ENCODE data around the gene METTL26. TPM values are rescaled to one million over a fixed set of nuclear protein-coding genes. Genes with fewer than 3 reads are reported as not detected.

METTL26 gene
- total and polyA plus RNA-seq, 2 experiments from 2014 or later, result 155 to 218 TPM

DNA sequence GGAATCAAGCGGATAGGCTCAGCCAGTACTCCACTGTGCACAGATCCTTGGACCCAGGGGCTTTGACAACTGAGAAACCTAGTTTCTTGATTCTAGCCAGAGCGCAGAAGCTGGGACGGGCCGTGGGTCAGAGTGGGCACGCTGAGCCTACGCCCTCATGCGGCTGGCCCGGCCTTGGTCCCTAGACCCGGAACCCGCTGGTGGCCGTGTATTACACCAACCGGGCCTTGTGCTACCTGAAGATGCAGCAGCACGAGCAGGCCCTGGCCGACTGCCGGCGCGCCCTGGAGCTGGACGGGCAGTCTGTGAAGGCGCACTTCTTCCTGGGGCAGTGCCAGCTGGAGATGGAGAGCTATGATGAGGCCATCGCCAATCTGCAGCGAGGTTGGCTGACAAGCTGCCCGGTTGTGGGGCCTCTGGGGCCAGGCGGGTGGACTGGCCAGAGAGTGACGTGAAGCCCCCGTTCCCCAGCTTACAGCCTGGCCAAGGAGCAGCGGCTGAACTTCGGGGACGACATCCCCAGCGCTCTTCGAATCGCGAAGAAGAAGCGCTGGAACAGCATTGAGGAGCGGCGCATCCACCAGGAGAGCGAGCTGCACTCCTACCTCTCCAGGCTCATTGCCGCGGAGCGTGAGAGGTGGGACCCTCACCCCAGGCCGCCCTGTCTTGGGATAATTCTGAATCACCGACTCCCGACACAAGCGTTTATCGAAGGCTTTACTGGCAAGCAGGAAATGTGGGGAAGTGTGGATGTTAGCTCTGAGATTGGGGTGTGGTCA is 45.1 kb upstream of the METTL26 start:
- H3K27ac ChIP-seq, result peak overlapping the region; percentile 63
- peak; percentile 88 for DNase-seq
- no peaks in the 10 kb centered on the region for H3K9me3 ChIP-seq (ENCODE audit: low read depth)
- no peaks in the 10 kb centered on the region for H3K9me2 ChIP-seq (ENCODE audit: insufficient read depth)
- peak overlapping the region; percentile 85 for H3K9ac ChIP-seq
- in situ Hi-C loops (cut with MboI), result no loop called here
- H3F3A ChIP-seq (ENCODE audit: insufficient read depth), result peaks cover 15% of the 10 kb centered on the region; the same call in 1 of the 2 replicates
- peak overlapping the region; percentile 94 for H3K4me2 ChIP-seq (ENCODE audit: unreplicated experiment)
- H2AFZ ChIP-seq, result no peak overlapping the region
- peaks cover 15% of the 10 kb centered on the region for H3K4me1 ChIP-seq (ENCODE audit: insufficient read depth)
- peaks cover 11% of the 10 kb centered on the region; the same call in 1 of the 2 replicates for H3K36me3 ChIP-seq (ENCODE audit: low read depth)
- peak overlapping the region; percentile 77 for H3K4me3 ChIP-seq
- H3K27me3 ChIP-seq (replicated peaks; ENCODE audit: insufficient read depth), result no peaks in the 10 kb centered on the region
- WGBS, 2 experiments (ENCODE audit: low coverage in 1 of 2, low lambda C conversion rate in 2 of 2, missing lambda C conversion rate in 2 of 2), result 42 to 44% methylated on average over 43 to 44 of the region's 44 CpGs
- peaks cover 40% of the 10 kb centered on the region for H3K79me2 ChIP-seq (ENCODE audit: insufficient read depth)
- H4K20me1 ChIP-seq (ENCODE audit: insufficient read depth), result no peaks in the 10 kb centered on the region
- no peak for TF ChIP-seq EZH2phosphoT487 (IDR thresholded peaks at IDR 0.05; ENCODE audit: insufficient read depth, low read depth)
- TF ChIP-seq EZH2 (IDR thresholded peaks at IDR 0.05; ENCODE audit: insufficient read depth, poor library complexity, severe bottlenecking), result no peak

DNA sequence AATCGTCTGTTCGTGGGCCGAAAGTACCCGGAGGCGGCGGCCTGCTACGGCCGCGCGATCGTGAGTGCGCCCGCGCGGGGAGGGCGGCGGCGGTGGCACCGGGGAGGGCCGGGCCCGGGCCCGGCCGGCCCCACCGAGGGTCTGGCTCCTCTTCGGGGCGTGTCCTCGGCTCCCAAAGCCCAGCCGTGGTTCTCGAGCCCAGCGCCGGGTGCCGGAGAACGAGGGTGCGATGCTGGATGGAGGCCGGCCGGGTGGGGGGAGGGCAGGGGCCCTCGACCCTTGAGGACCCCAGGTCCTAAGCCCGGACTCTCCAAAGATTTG is 44.5 kb upstream of the METTL26 start:
- DNase-seq, result no peak
- H3K4me1 ChIP-seq (ENCODE audit: insufficient read depth), result peaks cover 15% of the 10 kb centered on the region
- H2AFZ ChIP-seq, result 0 out of 2 replicates have a peak overlapping the region, but pooled peaks have one; percentile 62
- H3K9ac ChIP-seq, result peak overlapping the region; percentile 85
- 0 to 1% methylated on average over 29 to 32 of the region's 38 CpGs for WGBS, 2 experiments (ENCODE audit: low coverage in 1 of 2, low lambda C conversion rate in 2 of 2, missing lambda C conversion rate in 2 of 2)
- H3K9me3 ChIP-seq (ENCODE audit: low read depth), result no peaks in the 10 kb centered on the region
- peaks cover 34% of the 10 kb centered on the region for H3K79me2 ChIP-seq (ENCODE audit: insufficient read depth)
- no peak for TF ChIP-seq EZH2phosphoT487 (IDR thresholded peaks at IDR 0.05; ENCODE audit: insufficient read depth, low read depth)
- TF ChIP-seq EZH2 (IDR thresholded peaks at IDR 0.05; ENCODE audit: insufficient read depth, poor library complexity, severe bottlenecking), result no peak
- H4K20me1 ChIP-seq (ENCODE audit: insufficient read depth), result no peaks in the 10 kb centered on the region
- H3K27me3 ChIP-seq (replicated peaks; ENCODE audit: insufficient read depth), result no peaks in the 10 kb centered on the region
- H3K36me3 ChIP-seq (ENCODE audit: low read depth), result peaks cover 11% of the 10 kb centered on the region; the same call in 1 of the 2 replicates
- in situ Hi-C loops (cut with MboI), result no loop called here
- no peaks in the 10 kb centered on the region for H3K9me2 ChIP-seq (ENCODE audit: insufficient read depth)
- peak overlapping the region; percentile 94 for H3K4me2 ChIP-seq (ENCODE audit: unreplicated experiment)
- peaks cover 15% of the 10 kb centered on the region; the same call in 1 of the 2 replicates for H3F3A ChIP-seq (ENCODE audit: insufficient read depth)
- peak overlapping the region; percentile 63 for H3K27ac ChIP-seq
- peak overlapping the region; percentile 77 for H3K4me3 ChIP-seq

DNA sequence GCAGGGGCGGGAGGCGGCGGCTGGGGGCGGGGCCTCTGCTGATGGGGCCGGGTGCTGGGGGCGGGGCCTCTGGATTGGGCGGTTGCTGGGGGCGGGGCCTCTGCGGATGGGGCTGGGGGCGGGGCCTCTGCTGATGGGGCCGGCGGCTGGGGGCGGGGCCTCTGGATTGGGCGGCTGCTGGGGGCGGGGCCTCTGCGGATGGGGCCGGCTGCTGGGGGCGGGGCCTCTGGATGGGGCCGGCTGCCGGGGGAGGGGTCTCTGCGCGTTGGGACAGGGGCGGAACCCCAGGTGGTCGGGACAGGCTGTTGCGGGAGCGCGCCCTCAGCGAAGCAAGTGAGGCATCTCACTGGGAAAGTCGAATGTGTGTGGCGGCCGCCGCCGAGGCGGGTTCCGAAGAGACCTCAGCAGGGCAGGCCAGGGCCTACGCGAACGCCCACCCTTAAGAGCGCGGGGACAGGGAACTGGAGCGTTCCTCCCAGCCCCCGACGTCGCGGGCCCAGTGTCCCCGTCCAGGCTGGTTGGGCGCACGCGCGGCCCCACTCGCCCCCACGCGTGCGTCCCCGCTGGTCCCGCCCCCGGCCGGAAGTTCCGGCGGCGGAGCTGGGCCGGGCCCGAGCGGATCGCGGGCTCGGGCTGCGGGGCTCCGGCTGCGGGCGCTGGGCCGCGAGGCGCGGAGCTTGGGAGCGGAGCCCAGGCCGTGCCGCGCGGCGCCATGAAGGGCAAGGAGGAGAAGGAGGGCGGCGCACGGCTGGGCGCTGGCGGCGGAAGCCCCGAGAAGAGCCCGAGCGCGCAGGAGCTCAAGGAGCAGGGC is 43.9 kb upstream of the METTL26 start, which contains the start of gene STUB1:
Gene STUB1, plus strand, starts transcription at position 597 of the 811 bp plus-strand sequence. Its CDS starts 116 bp downstream, at position 713.
- peaks cover 15% of the 10 kb centered on the region for H3K4me1 ChIP-seq (ENCODE audit: insufficient read depth)
- peaks cover 11% of the 10 kb centered on the region; the same call in 1 of the 2 replicates for H3K36me3 ChIP-seq (ENCODE audit: low read depth)
- DNase-seq, result peak; percentile 93
- 2 to 3% methylated on average over 36 to 59 of the region's 91 CpGs for WGBS, 2 experiments (ENCODE audit: low coverage in 1 of 2, low lambda C conversion rate in 2 of 2, missing lambda C conversion rate in 2 of 2)
- peak within 1 kb of the TSS; percentile 85 for H3K9ac ChIP-seq
- H3K4me3 ChIP-seq, result peak within 1 kb of the TSS; percentile 77
- TF ChIP-seq EZH2phosphoT487 (IDR thresholded peaks at IDR 0.05; ENCODE audit: insufficient read depth, low read depth), result no peak
- no peak for TF ChIP-seq EZH2 (IDR thresholded peaks at IDR 0.05; ENCODE audit: insufficient read depth, poor library complexity, severe bottlenecking)
- peaks cover 32% of the 10 kb centered on the region for H3K79me2 ChIP-seq (ENCODE audit: insufficient read depth)
- no peaks in the 10 kb centered on the region for H3K27me3 ChIP-seq (replicated peaks; ENCODE audit: insufficient read depth)
- peak within 1 kb of the TSS; percentile 84 for H2AFZ ChIP-seq
- no peaks in the 10 kb centered on the region for H4K20me1 ChIP-seq (ENCODE audit: insufficient read depth)
- H3K9me3 ChIP-seq (ENCODE audit: low read depth), result no peaks in the 10 kb centered on the region
- peaks cover 15% of the 10 kb centered on the region; the same call in 1 of the 2 replicates for H3F3A ChIP-seq (ENCODE audit: insufficient read depth)
- H3K27ac ChIP-seq, result peak within 1 kb of the TSS; percentile 63
- H3K9me2 ChIP-seq (ENCODE audit: insufficient read depth), result no peaks in the 10 kb centered on the region
- peak within 1 kb of the TSS; percentile 94 for H3K4me2 ChIP-seq (ENCODE audit: unreplicated experiment)
- in situ Hi-C loops (cut with MboI), result no loop called here

Data from GM23248 (cell line).